ENCODE data around the gene FLT1.

FLT1 gene

DNA sequence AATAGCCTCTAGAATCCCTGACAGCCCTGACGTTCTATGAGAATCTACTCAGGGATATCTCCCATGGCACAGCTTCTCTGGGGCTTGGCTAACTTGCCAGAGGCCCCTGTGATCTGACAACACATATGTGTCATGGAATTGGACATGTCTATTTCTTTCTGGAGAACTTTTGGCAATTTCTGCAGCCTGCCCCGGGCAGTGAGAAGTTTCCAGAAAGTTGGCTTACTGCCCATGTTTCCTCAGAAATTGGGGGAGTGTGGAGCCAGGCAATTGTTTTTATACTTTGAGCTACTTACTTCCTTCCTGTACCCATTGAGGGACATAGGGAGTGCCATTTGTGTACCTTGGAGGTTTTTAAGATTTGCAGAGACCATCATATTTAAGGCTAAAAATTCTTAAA lies 98.9 kb downstream of the FLT1 start:
- no peak overlapping the region for H3K4me3 ChIP-seq (ENCODE audit: low read depth, low read length)
- TF ChIP-seq, protein P1, sequence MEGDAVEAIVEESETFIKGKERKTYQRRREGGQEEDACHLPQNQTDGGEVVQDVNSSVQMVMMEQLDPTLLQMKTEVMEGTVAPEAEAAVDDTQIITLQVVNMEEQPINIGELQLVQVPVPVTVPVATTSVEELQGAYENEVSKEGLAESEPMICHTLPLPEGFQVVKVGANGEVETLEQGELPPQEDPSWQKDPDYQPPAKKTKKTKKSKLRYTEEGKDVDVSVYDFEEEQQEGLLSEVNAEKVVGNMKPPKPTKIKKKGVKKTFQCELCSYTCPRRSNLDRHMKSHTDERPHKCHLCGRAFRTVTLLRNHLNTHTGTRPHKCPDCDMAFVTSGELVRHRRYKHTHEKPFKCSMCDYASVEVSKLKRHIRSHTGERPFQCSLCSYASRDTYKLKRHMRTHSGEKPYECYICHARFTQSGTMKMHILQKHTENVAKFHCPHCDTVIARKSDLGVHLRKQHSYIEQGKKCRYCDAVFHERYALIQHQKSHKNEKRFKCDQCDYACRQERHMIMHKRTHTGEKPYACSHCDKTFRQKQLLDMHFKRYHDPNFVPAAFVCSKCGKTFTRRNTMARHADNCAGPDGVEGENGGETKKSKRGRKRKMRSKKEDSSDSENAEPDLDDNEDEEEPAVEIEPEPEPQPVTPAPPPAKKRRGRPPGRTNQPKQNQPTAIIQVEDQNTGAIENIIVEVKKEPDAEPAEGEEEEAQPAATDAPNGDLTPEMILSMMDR (IDR thresholded peaks at IDR 0.05; ENCODE audit: control insufficient read depth, extremely low read depth, insufficient read depth) = no peak
- DNase-seq (ENCODE audit: low read depth) = no peak

DNA sequence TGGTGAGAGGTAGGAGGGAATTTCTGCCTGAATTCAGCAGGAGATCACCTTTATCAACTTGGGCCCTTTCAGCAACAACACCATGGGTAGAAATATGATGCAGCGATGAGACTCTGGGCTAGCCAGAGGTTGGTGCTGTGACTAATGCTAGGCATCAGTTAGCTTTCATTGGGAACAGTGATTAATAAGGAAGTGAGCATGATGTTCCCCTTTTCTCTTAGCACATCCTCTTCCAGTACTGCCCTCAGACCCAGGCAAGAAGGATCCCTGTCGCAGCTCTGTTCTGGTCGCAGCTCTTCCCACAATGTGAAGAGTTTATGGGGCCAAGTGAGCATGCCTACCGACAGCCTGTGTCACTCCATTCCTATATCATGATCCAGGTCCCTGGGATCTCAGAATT lies 100.5 kb downstream of the FLT1 start:
- TF ChIP-seq, protein P1 (IDR thresholded peaks at IDR 0.05; ENCODE audit: control insufficient read depth, extremely low read depth, insufficient read depth) = no peak
- no peak overlapping the region for H3K4me3 ChIP-seq (ENCODE audit: low read depth, low read length)
- DNase-seq (ENCODE audit: low read depth) = no peak

DNA sequence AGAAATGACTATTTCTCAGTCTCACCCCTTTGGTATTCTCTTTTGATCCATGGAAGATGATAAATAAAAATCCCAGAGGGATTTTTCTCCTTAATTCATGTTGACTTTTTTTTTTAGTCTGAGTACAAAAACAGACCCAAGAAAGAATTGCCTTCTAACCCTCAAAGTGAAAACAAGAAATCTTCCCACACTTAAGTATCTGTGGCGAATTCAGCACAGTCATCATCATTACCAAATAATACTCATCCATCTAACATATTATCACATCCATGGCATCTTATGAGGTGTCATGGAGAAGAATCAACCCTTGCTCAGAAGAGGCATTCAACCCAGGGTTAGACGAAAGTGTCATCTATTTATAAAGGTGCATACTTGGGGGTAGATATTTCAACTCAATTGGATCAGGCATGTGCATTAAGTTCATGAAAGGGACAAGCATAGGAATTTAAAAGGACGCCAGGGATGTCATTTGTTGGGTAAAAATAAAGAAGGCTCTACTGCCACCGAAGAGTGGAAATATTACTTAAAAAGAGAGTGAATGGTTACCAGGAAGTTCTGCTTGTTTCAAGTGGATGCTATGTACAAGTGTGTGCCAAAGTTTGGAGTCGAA lies 101.9 kb downstream of the FLT1 start:
- DNase-seq (ENCODE audit: low read depth) = no peak
- TF ChIP-seq, protein P1 (IDR thresholded peaks at IDR 0.05; ENCODE audit: control insufficient read depth, extremely low read depth, insufficient read depth) = no peak
- no peak overlapping the region for H3K4me3 ChIP-seq (ENCODE audit: low read depth, low read length)

DNA sequence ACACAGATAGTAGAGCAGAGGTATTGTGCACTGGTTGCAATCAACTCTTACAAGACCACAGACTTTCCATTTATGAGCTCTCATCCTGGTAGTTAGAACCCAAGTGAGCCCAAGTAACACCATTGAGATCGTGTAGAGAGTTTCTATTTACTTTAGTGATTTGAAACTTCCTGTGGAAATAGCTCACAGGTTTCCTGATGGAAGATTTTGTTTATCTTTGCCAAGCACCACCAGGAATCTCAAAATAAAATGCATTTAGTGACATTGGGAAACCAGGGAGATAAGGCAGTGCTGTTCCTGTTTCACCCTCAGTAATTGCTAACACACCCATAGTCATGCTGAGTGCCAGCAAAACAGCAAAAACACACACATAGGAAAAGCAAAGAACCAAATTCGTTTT lies 102.5 kb downstream of the FLT1 start:
- TF ChIP-seq, protein P1 (IDR thresholded peaks at IDR 0.05; ENCODE audit: control insufficient read depth, extremely low read depth, insufficient read depth) = no peak
- no peak overlapping the region for H3K4me3 ChIP-seq (ENCODE audit: low read depth, low read length)
- no peak for DNase-seq (ENCODE audit: low read depth)

DNA sequence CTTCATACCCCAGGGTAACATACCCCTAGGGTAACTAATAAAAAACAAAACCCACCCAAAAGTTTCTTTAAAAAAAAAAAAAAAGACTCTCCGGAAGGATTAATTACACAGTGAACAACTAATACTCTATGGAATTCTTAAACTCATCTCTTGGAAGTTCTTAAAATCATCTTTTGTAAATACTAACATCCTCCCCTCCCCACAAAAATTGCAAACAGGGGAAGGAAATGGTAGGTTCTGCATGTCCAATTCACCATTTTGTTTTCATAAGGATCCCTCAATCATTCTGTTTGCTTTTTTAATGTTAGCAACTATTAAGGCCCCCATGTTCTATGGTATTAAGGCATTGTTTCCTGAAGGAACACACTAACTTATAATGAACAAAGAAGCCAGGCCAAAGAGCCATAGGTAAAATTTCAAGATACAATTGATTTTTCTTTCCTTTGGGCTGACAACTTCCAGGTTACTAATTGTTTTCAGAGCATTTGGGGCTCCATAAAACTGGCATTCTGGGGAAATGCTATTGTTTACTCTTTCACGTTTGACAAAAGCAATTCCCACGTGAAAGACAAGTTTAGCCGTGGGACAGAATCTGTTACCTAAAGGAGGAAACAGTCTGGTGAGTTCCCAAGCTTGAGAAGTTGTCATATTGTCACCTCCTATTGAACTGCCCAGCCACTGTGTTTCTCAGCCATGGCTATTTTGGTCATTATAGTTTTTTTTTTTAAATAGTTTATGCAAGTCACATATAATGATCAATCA lies 107.0 kb downstream of the FLT1 start:
- no peak overlapping the region for H3K4me3 ChIP-seq (ENCODE audit: low read depth, low read length)
- DNase-seq (ENCODE audit: low read depth) = no peak
- TF ChIP-seq, protein P1 (IDR thresholded peaks at IDR 0.05; ENCODE audit: control insufficient read depth, extremely low read depth, insufficient read depth) = no peak

DNA sequence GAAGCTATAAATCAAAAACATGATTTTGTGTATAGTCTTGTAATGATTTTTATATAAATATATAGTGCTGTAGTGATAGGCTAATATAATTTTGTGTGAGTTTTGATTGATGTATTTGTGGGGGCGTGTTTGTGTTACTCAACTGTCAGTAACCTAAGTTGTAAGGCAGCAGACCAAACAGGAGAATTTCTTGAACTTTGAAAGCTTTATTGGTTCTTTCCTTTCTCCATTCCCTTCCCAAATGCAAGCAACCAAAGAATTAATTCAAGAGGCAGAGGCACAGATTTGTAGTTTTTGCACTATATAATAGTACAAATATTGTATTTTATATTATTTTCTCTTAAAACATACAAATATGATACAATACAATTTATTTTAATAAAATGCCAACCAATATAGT lies 109.6 kb downstream of the FLT1 start:
- no peak overlapping the region for H3K4me3 ChIP-seq (ENCODE audit: low read depth, low read length)
- DNase-seq (ENCODE audit: low read depth) = no peak
- TF ChIP-seq, protein P1 (IDR thresholded peaks at IDR 0.05; ENCODE audit: control insufficient read depth, extremely low read depth, insufficient read depth) = no peak
